COR-L47 (cell line): ENCODE measurements around the gene BICDL1.

Source experiments
- DNase-seq: peaks from one replicate; lab custom pipeline; 2025; lab: John Stamatoyannopoulos, UW

Gene BICDL1

GRCh38 chr12:120054293-120054692 is 65.3 kb downstream of the BICDL1 start:
- no peak for DNase-seq

- DNase-seq = no peak
These were observed 66.4 kb downstream of the BICDL1 start for GRCh38 chr12:120055231-120056000.

- DNase-seq = no peak
These were observed 67.7 kb downstream of the BICDL1 start for GRCh38 chr12:120056739-120057138.

- DNase-seq = no peak
These were observed 71.2 kb downstream of the BICDL1 start for GRCh38 chr12:120060196-120060595.

- no peak for DNase-seq
These were observed 71.7 kb downstream of the BICDL1 start for GRCh38 chr12:120060717-120061116.

DNA sequence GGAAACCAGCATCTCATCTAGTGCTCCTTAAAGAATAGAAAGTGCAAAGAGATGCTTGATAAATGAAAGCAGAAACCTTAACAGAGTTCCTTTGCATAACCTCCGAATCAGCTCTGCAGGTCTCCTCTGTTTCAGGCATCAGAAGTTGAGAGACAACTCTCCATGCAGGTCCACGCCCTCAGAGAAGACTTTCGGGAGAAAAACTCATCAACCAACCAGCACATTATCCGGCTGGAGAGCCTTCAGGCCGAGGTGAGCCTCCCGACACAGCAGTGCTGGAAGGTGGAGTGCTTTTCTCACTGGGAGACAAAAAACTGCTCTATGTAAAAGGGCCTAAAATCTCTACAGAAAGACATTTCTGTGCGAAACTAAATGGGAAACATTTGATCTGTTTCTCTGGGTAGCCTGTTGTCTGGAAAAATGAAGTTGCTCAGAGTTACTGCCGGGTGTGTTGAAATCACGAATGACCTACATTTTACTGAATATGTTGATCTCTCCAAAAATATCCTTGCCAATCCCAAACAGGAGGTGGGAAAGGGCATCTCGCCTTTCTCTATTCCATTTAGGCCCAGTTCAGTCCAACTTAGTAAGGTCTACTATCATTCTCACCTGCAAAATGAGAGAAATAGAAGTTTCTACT is 72.7 kb downstream of the BICDL1 start:
- no peak for DNase-seq

- no peak for DNase-seq
These were observed 74.0 kb downstream of the BICDL1 start for GRCh38 chr12:120062976-120063579.

DNA sequence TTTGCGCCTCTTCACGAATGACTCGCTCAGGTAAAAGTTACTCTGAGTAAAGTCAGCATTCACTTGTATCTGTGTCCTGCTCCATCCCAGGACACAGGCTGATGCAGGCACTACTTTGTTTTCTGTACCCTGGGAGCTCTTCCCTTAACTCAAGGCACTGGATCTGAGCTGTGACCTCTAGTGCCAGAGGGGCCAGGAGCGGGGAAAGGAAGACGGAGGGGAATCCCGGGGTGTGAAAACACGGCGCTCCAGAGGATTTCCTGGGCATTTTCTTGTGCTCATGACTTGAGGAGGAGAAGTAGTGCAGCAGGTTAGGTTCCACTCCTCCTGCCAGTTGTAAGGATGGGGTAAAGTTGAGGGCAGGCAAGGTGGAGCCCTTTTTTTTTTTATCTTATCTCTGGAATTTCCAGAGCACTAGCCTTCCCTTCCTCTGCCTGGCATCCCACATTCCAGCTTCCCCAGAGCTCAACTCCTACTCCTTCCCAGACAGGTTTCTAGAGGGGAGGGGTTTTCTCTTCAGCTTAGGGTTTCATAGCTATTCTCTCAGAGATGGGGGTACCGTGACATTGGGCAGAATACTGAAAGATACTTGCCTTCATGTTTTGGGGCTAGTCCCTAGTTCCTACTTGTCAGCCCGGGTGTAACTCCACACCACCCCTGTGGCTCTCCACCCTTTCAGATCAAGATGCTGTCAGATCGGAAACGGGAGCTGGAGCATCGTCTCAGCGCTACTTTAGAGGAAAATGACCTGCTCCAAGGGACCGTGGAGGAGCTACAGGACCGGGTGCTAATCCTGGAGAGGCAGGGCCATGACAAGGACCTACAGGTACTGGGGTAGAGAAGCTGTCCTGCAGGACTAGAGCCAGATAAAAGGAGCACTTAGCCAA is 75.3 kb downstream of the BICDL1 start:
- DNase-seq = no peak

DNA sequence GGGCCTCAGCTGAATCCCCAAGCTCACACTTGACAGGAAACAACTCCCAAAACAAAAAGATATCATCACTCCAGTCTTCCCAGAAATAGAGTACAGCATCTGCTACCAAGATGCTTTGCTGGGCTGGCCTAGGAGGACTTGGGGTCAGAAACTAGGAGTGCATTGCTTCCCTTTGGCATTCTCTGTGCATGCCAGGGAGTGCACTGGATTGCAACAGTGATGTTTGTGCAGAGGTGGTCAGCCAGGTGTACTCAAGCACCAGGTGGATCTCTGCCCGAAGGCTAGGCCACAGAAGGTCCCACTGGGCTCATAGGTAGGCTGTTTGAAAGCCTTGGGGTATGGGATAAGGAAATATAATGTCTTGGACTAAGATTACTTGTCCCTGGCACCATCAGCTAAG is 76.4 kb downstream of the BICDL1 start:
- no peak for DNase-seq

GRCh38 chr12:120066341-120066740 is 77.3 kb downstream of the BICDL1 start:
- no peak for DNase-seq

DNA sequence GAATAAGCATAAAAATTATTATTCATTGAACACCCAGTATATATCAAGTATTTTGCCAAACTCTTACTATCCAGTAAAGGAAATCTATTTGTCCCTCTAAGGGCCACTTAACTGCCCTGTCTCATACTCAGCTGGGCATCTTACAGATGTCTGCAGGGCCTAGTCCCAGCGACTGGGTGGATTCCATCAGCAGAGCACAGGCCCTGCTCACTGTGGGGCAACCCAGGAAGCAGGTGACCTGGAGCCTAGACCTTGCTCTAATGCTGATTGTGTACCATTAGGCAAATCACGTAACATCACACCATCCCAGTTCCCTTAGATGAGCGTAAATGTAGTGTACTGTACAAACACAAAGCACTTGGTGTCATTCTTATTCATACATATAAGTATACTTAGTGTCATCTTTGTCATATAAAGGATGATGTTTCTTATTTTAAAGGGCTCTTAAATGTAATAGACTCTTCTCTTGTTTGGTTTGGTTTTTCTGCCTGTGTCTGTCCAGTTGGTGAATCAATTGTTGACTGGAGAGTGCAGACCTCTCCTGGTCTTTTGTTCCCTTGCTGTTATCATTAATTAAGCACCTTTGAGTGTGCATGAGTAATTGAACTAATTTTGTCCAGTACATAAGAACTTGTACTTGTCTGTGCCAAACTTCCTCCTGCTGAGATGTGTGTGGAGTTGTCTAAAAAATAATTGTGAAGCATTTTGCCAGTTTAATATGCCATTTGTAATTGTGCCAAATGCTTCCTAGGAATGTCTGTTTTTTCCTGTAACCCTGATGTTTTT is 78.2 kb downstream of the BICDL1 start:
- DNase-seq = peak; percentile 47

DNA sequence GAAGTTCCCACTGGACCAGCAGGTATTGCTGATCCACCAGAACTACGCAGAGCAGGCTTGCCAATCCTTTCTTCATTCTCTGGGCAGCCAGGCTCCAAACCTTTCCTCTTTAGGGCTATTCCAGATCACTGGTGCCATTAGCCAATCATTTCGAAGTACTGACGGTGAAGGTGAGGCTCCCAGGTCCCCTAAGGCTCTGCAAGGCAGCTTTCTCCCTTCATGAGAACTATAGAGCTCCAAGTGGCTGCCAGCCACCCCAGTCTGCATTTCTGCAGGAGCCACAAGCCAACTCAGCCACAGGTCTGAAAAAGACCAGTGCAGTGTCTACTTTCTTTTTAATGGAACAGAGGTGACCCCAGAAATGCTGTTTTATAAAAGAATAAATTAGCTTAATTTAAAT is 78.9 kb downstream of the BICDL1 start:
- DNase-seq = no peak

- no peak for DNase-seq
These were observed 80.2 kb downstream of the BICDL1 start for GRCh38 chr12:120069278-120069677.

- no peak for DNase-seq
These were observed 82.5 kb downstream of the BICDL1 start for GRCh38 chr12:120071493-120072020.

DNA sequence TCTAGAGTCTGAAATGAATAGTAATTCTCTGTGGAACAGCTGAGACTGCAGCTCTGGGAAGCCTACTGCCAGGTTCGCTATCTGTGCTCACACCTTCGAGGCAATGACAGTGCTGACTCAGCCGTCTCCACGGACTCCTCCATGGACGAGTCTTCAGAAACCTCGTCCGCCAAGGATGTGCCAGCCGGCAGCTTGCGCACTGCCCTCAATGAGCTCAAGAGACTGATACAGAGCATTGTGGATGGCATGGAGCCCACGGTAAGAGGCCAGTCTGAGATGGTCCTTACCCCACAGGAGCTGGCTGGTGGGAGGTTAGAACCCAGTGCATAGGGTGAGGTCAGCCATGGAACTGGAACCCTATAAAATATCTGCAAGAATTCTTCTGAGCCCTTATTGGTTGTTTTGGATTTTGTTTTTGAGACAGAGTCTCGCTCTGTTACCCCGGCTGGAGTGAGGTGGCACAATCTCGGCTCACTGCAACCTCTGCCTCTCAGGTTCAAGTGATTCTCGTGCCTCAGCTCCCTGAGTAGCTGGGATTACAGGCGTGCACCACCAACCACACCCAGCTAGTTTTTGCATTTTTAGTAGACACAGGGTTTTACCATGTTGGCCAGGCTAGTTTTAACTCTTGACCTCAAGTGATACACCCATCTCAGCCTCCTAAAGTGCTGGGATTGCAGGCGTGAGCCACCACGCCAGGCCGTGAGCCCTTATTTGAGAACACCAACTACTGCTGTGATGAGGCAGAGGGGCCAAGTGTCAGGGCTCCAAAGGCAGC is 83.6 kb downstream of the BICDL1 start:
- DNase-seq = no peak

DNA sequence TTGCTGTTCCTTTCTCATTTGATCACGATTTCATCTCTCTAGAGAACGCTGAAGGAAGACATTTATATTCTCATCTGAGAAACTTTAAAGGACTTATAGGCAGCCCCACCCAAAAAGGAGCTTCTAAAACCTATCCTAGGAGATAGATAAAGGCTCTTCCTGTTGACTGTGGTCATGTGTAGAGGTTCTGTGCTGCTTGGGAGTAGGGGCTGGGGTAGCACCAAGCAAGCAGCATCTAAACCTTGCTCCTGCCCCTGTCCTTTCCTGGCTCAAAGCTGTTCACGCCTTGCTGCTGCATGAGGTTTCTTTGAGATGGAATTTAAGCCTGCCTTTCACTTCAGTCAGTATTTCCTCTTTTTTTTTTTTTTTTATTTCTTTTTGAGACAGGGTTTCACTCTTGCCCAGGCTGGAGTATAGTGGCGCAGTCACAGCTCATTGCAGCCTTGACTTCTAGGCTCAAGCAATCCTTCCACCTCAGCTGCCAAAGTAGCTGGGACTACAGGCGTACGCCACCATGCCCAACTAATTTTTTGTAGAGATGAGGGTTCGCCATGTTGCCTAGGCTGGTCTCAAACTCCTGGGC is 86.1 kb downstream of the BICDL1 start:
- no peak for DNase-seq

- no peak for DNase-seq
These were observed 87.6 kb downstream of the BICDL1 start for GRCh38 chr12:120076651-120077050.

GRCh38 chr12:120077260-120077659 is 88.2 kb downstream of the BICDL1 start:
- DNase-seq = no peak

DNA sequence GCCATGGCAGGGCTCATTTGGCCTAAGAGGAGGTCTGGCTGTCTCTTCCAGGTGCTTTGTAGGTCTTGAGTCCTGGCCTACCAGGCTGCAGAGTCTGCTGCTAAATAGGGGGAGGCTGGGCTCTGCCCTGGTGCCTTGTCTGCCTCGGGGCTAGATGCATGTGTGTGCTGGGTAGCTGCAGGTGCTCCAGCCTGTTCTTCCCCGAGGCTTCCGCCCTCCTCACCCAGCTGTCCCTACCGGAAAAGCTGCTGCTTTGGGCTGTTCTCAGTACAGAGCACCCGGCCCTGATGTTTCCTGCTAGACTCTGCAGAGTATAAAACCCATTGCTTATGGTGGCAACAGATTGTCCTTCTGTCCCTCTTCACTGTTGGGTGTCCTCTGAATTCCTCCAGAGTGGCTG is 89.8 kb downstream of the BICDL1 start:
- no peak for DNase-seq
